CD8-positive, alpha-beta memory T cell (primary cell): ENCODE data around the gene CENPT. TPM values are rescaled to one million over a fixed set of nuclear protein-coding genes. Genes with fewer than 3 reads are reported as not detected.
A peak's percentile ranks its signal among the peaks of the same experiment; 100 is the strongest.

Experiments used
- CTCF ChIA-PET: fragments of 350-600 bp; sonication (Branson Sonifier 250); formaldehyde crosslinking; loops from one replicate; lab custom pipeline; 2021; ENCODE audit warnings: antibody characterized with exemption; lab: Charles Lee
- POLR2A ChIA-PET: fragments of 350-600 bp; sonication (Branson Sonifier 250); formaldehyde crosslinking; loops from one replicate; lab custom pipeline; 2021; ENCODE audit warnings: antibody characterized with exemption; lab: Charles Lee
- DNase-seq, 5 donors: peaks; one replicate each; pipeline versions ENCODE4 v3.0.0 to v3.0.0-alpha.2; 2020 to 2022; ENCODE audit warnings: mixed read lengths in 1 of 5
- H3K27ac ChIP-seq: one replicate; pipeline ENCODE4 v1.7.0; 2013; ENCODE audit warnings: low read depth, mild to moderate bottlenecking, low read length, moderate library complexity
- H3K27me3 ChIP-seq: 2 replicates; pipeline ENCODE4 v1.7.0; 2013; ENCODE audit warnings: low read length, mild to moderate bottlenecking; ENCODE audit not compliant: insufficient read depth, poor library complexity, severe bottlenecking
- H3K36me3 ChIP-seq: 2 replicates; pipeline ENCODE4 v1.7.0; 2013; ENCODE audit warnings: mild to moderate bottlenecking, low read length, moderate library complexity; ENCODE audit not compliant: insufficient read depth
- H3K4me1 ChIP-seq: 2 replicates; pipeline ENCODE4 v1.7.0; 2013; ENCODE audit warnings: mild to moderate bottlenecking, low read length, moderate library complexity; ENCODE audit not compliant: insufficient read depth
- H3K4me3 ChIP-seq: 2 replicates; pipeline ENCODE4 v1.7.0; 2013; ENCODE audit warnings: mild to moderate bottlenecking, low read length
- H3K9me3 ChIP-seq: 2 replicates; pipeline ENCODE4 v1.7.0; 2013; ENCODE audit warnings: mild to moderate bottlenecking, low read length
- H3K27ac Mint-ChIP-seq, 8 donors: one replicate each; pipeline ENCODE4 v1.8.0; 2020 to 2021; ENCODE audit warnings: mixed read lengths in 8 of 8, mild to moderate bottlenecking in 6 of 8, inconsistent platforms in 3 of 8, moderate library complexity in 3 of 8
- H3K27me3 Mint-ChIP-seq, 2 donors: one replicate each; pipeline ENCODE4 v1.8.0; 2020 to 2021; ENCODE audit warnings: mixed read lengths in 2 of 2, mild to moderate bottlenecking in 1 of 2, moderate library complexity in 1 of 2
- H3K36me3 Mint-ChIP-seq, 3 donors: one replicate each; pipeline ENCODE4 v1.8.0; 2020 to 2021; ENCODE audit warnings: mixed read lengths in 3 of 3, inconsistent platforms in 1 of 3, mild to moderate bottlenecking in 1 of 3
- H3K4me1 Mint-ChIP-seq, 3 donors: one replicate each; pipeline ENCODE4 v1.8.0; 2020 to 2021; ENCODE audit warnings: mixed read lengths in 3 of 3, inconsistent platforms in 1 of 3, mild to moderate bottlenecking in 1 of 3
- H3K4me3 Mint-ChIP-seq, 7 donors: one replicate each; pipeline ENCODE4 v1.8.0; 2020 to 2021; ENCODE audit warnings: mixed read lengths in 7 of 7, mild to moderate bottlenecking in 6 of 7, moderate library complexity in 4 of 7, inconsistent platforms in 2 of 7
- H3K9me3 Mint-ChIP-seq, 5 donors: one replicate each; pipeline ENCODE4 v1.8.0; 2020 to 2022; ENCODE audit warnings: mixed read lengths in 5 of 5, mild to moderate bottlenecking in 3 of 5, moderate library complexity in 2 of 5, inconsistent platforms in 1 of 5
- polyA plus RNA-seq: library from polyadenylated mRNA; unstranded; fragments of 300-500 nt; fragmentation: Illumina TruSeq; gene quantifications from one replicate; pipeline ENCODE4 v1.2.3, GENCODE V29; 2021
- total RNA-seq, 2 experiments: library from RNA; stranded (reverse); gene quantifications; one replicate each; pipeline ENCODE4 v1.2.3, GENCODE V29; 2021

CENPT gene
- total and polyA plus RNA-seq, 3 experiments from 2014 or later: 14.3 to 58.6 (median 56.5) TPM

- H3K27me3 Mint-ChIP-seq: no peaks in the 10 kb centered on the region
- Histone ChIP-seq H3K36me3 (no peaks in the 10 kb centered on the region), H3K4me1 (no peaks in the 10 kb centered on the region), H3K27me3 (no peaks in the 10 kb centered on the region), H3K27ac (no peak overlapping the region), H3K4me3 (no peak overlapping the region), H3K9me3 (no peaks in the 10 kb centered on the region)
- DNase-seq: no peak
- CTCF ChIA-PET: no interaction called here
- peaks cover 0 to 9% (median 2%) of the 10 kb centered on the region in 3 donors for H3K36me3 Mint-ChIP-seq
- no peak overlapping the region for H3K4me3 Mint-ChIP-seq
- no peaks in the 10 kb centered on the region for H3K9me3 Mint-ChIP-seq
- POLR2A ChIA-PET: interaction anchor here (0.7 kb wide), 1 partner anchor 25 kb away, joined by 3 read pairs; no protein-coding TSS in a partner anchor
- H3K4me1 Mint-ChIP-seq: peaks cover 10 to 20% (median 16%) of the 10 kb centered on the region in 3 donors
- peak overlapping the region in 4 of 8 donors; percentile 20 to 85 (median 52) for H3K27ac Mint-ChIP-seq
These were observed 57.4 kb downstream of the CENPT start for GRCh38 chr16:67790071-67790470.

GRCh38 chr16:67786491-67786890 lies 61.0 kb downstream of the CENPT start:
- Histone ChIP-seq H3K4me3 (no peak overlapping the region), H3K27ac (no peak overlapping the region), H3K27me3 (no peaks in the 10 kb centered on the region), H3K9me3 (no peaks in the 10 kb centered on the region), H3K4me1 (peaks cover 4% of the 10 kb centered on the region), H3K36me3 (no peaks in the 10 kb centered on the region)
- H3K27me3 Mint-ChIP-seq: no peaks in the 10 kb centered on the region
- POLR2A ChIA-PET: no interaction called here
- peaks cover 14 to 30% (median 26%) of the 10 kb centered on the region in 3 donors for H3K4me1 Mint-ChIP-seq
- DNase-seq: no peak
- H3K27ac Mint-ChIP-seq: peak overlapping the region in 2 of 8 donors; percentile 66 to 76
- no peaks in the 10 kb centered on the region for H3K9me3 Mint-ChIP-seq
- peaks cover 0 to 13% (median 2%) of the 10 kb centered on the region in 3 donors for H3K36me3 Mint-ChIP-seq
- CTCF ChIA-PET: no interaction called here
- no peak overlapping the region for H3K4me3 Mint-ChIP-seq

GRCh38 chr16:67783353-67783725 lies 64.2 kb downstream of the CENPT start:
- H3K4me1 ChIP-seq: peaks cover 22% of the 10 kb centered on the region
- no peaks in the 10 kb centered on the region for H3K9me3 ChIP-seq
- ChIA-PET POLR2A (no interaction called here), CTCF (interaction anchor here (1.5 to 1.9 kb wide), 2 partner anchors 33 to 262 kb away, joined by 3 to 6 read pairs; no protein-coding TSS in a partner anchor)
- H3K36me3 ChIP-seq: peaks cover 4% of the 10 kb centered on the region
- Mint-ChIP-seq H3K27ac (peak overlapping the region in 3 of 8 donors; percentile 11 to 50 (median 22)), H3K9me3 (no peaks in the 10 kb centered on the region), H3K27me3 (no peaks in the 10 kb centered on the region), H3K4me1 (peaks cover 27 to 46% (median 37%) of the 10 kb centered on the region in 3 donors), H3K4me3 (no peak overlapping the region), H3K36me3 (peaks cover 0 to 16% (median 0%) of the 10 kb centered on the region in 3 donors)
- no peak for DNase-seq
- H3K4me3 ChIP-seq: no peak overlapping the region
- no peaks in the 10 kb centered on the region for H3K27me3 ChIP-seq
- H3K27ac ChIP-seq: no peak overlapping the region

GRCh38 chr16:67782567-67783352 lies 64.7 kb downstream of the CENPT start:
- no peak overlapping the region for H3K27ac ChIP-seq
- no peak overlapping the region for H3K4me3 Mint-ChIP-seq
- no peaks in the 10 kb centered on the region for H3K27me3 Mint-ChIP-seq
- no peaks in the 10 kb centered on the region for H3K9me3 ChIP-seq
- H3K4me1 Mint-ChIP-seq: peaks cover 29 to 47% (median 37%) of the 10 kb centered on the region in 3 donors
- peaks cover 22% of the 10 kb centered on the region for H3K4me1 ChIP-seq
- H3K4me3 ChIP-seq: no peak overlapping the region
- POLR2A ChIA-PET: interaction anchor here (0.6 kb wide), 1 partner anchor 201 kb away, joined by 5 read pairs; no protein-coding TSS in a partner anchor
- H3K27ac Mint-ChIP-seq: peak overlapping the region in 2 of 8 donors; percentile 22 to 50
- DNase-seq: no peak
- peaks cover 0 to 17% (median 0%) of the 10 kb centered on the region in 3 donors for H3K36me3 Mint-ChIP-seq
- no peaks in the 10 kb centered on the region for H3K27me3 ChIP-seq
- CTCF ChIA-PET: interaction anchor here (1.5 to 1.9 kb wide), 2 partner anchors 34 to 262 kb away, joined by 3 to 6 read pairs; no protein-coding TSS in a partner anchor
- peaks cover 4% of the 10 kb centered on the region for H3K36me3 ChIP-seq
- no peaks in the 10 kb centered on the region for H3K9me3 Mint-ChIP-seq

GRCh38 chr16:67781565-67781921 lies 66.0 kb downstream of the CENPT start:
- Mint-ChIP-seq H3K9me3 (no peaks in the 10 kb centered on the region), H3K4me1 (peaks cover 30 to 46% (median 31%) of the 10 kb centered on the region in 3 donors), H3K4me3 (no peak overlapping the region), H3K27ac (peak overlapping the region; percentile 64 to 97 (median 87)), H3K27me3 (no peaks in the 10 kb centered on the region), H3K36me3 (peaks cover 0 to 17% (median 0%) of the 10 kb centered on the region in 3 donors)
- Histone ChIP-seq H3K27ac (no peak overlapping the region), H3K27me3 (no peaks in the 10 kb centered on the region), H3K4me3 (no peak overlapping the region), H3K4me1 (peaks cover 22% of the 10 kb centered on the region), H3K36me3 (peaks cover 4% of the 10 kb centered on the region), H3K9me3 (no peaks in the 10 kb centered on the region)
- ChIA-PET CTCF (interaction anchor here (1.5 to 1.9 kb wide), 2 partner anchors 35 to 261 kb away, joined by 3 to 6 read pairs; no protein-coding TSS in a partner anchor), POLR2A (no interaction called here)
- peak in 1 of 5 donors; percentile 17 for DNase-seq

GRCh38 chr16:67780847-67781564 lies 66.5 kb downstream of the CENPT start:
- H3K27ac Mint-ChIP-seq: peak overlapping the region; percentile 64 to 97 (median 87)
- H3K9me3 Mint-ChIP-seq: no peaks in the 10 kb centered on the region
- ChIA-PET POLR2A (no interaction called here), CTCF (interaction anchor here (1.1 kb wide), 1 partner anchor 19 kb away, joined by 3 read pairs; no protein-coding TSS in a partner anchor)
- Histone ChIP-seq H3K27me3 (no peaks in the 10 kb centered on the region), H3K9me3 (no peaks in the 10 kb centered on the region), H3K27ac (no peak overlapping the region), H3K4me3 (no peak overlapping the region), H3K36me3 (peaks cover 4% of the 10 kb centered on the region), H3K4me1 (peaks cover 22% of the 10 kb centered on the region)
- no peak overlapping the region for H3K4me3 Mint-ChIP-seq
- no peaks in the 10 kb centered on the region for H3K27me3 Mint-ChIP-seq
- DNase-seq: no peak
- H3K4me1 Mint-ChIP-seq: peaks cover 27 to 42% (median 31%) of the 10 kb centered on the region in 3 donors
- peaks cover 0 to 15% (median 0%) of the 10 kb centered on the region in 3 donors for H3K36me3 Mint-ChIP-seq

GRCh38 chr16:67779256-67780014 lies 68.1 kb downstream of the CENPT start:
- no peaks in the 10 kb centered on the region for H3K9me3 ChIP-seq
- DNase-seq: no peak
- Mint-ChIP-seq H3K4me1 (peaks cover 29 to 46% (median 36%) of the 10 kb centered on the region in 3 donors), H3K27me3 (no peaks in the 10 kb centered on the region), H3K36me3 (peaks cover 0 to 18% (median 2%) of the 10 kb centered on the region in 3 donors), H3K9me3 (no peaks in the 10 kb centered on the region), H3K27ac (peak overlapping the region in 4 of 8 donors; percentile 16 to 80 (median 43)), H3K4me3 (no peak overlapping the region)
- H3K36me3 ChIP-seq: peaks cover 4% of the 10 kb centered on the region
- ChIA-PET CTCF (interaction anchor here (1.1 kb wide), 1 partner anchor 37 kb away, joined by 3 read pairs; no protein-coding TSS in a partner anchor), POLR2A (no interaction called here)
- no peak overlapping the region for H3K27ac ChIP-seq
- no peaks in the 10 kb centered on the region for H3K27me3 ChIP-seq
- peaks cover 22% of the 10 kb centered on the region for H3K4me1 ChIP-seq
- H3K4me3 ChIP-seq: no peak overlapping the region
